ENCODE results near the gene EFHC1.

The EFHC1 gene

DNA sequence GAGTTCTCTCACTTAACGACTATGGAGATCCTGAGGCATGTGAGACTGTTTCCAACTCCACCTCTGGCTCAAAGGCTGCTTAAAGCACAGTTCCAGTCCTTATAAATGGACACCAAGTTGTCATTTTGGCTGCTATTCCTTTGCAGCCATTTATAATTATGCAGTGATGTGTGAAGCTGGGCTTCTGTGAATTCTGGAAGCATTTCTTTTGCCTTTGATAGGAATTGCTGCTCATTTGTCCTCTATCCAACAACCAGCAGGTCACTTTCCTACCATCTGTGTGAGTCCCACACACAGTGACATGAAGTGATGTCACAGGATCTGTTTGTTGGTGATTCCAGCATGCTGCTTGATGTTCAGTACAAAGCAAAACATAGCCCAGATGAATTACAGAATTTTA lies 28.5 kb upstream of the EFHC1 start:
- Histone ChIP-seq H3K9ac (no peak overlapping the region), H3K27me3 (no peaks in the 10 kb centered on the region), H3K4me3 (no peak overlapping the region), H3K4me2 (no peak overlapping the region; a peak in 1 of 22 replicates), H3K27ac (no peak overlapping the region), H4K20me1 (peaks cover 0 to 52% (median 0%) of the 10 kb centered on the region in 11 experiments; a peak in 4 of 22 replicates), H3K36me3 (peaks cover 0 to 9% (median 3%) of the 10 kb centered on the region in 11 experiments; a peak in 6 of 22 replicates), H3K9me3 (replicated peaks in 1 of 11) (peaks cover 15 to 21% (median 17%) of the 10 kb centered on the region in 11 experiments), H3K4me1 (peaks cover 18 to 28% (median 23%) of the 10 kb centered on the region in 10 experiments)
- no peak for TF ChIP-seq Cebpa-rat (IDR thresholded peaks at IDR 0.05)

DNA sequence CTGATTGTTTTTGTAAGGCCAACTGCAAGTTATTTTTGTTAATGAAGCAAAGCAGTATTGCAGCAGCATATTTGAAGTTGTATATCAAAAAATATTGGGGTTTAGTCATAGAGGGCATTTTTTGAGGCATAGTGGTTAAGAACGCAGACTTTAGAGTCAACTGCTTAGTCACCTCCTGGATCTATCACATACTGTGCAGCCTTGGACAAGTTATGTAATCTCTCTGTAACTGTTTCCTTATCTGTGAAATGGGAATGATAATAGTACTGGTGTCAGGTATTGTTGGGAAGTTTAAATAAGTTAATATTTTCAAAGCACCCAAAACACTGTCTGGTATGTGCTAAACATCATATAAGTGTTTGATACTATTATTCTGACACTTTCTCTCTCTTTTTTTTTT lies 27.2 kb upstream of the EFHC1 start:
- no peak overlapping the region for H3K4me3 ChIP-seq
- no peak overlapping the region for H3K27ac ChIP-seq
- H3K27me3 ChIP-seq = no peaks in the 10 kb centered on the region
- H3K4me2 ChIP-seq = no peak overlapping the region
- no peak for TF ChIP-seq Cebpa-rat (IDR thresholded peaks at IDR 0.05)
- peaks cover 3 to 7% (median 5%) of the 10 kb centered on the region in 11 experiments; a peak in 20 of 22 replicates for H3K9me3 ChIP-seq (replicated peaks in 1 of 11)
- H3K36me3 ChIP-seq = peaks cover 0 to 3% (median 0%) of the 10 kb centered on the region in 11 experiments; a peak in 2 of 22 replicates
- H3K9ac ChIP-seq = no peak overlapping the region
- peaks cover 30 to 40% (median 34%) of the 10 kb centered on the region in 10 experiments for H3K4me1 ChIP-seq
- peaks cover 0 to 52% (median 0%) of the 10 kb centered on the region in 11 experiments; a peak in 4 of 22 replicates for H4K20me1 ChIP-seq

DNA sequence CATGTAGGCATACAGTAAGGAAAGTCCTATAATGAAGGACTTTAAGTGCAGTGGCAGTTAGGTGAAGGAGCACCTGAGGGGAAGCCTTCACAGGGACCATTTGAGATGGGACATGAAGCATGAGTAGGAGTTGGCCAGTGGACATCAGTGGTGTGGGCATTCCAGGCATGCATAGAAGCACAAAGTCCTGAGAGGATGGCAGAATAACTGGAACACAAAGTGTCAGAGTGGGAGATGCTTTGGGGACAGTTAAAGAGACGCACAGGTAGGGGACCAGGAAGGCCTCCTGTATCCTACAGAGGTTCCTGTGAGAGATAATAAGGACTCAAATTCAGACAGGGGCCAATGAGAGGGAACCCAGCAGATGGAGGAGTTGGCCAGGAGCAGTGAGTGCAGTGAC lies 26.4 kb upstream of the EFHC1 start:
- Histone ChIP-seq H3K27me3 (no peaks in the 10 kb centered on the region), H3K9me3 (replicated peaks in 1 of 11) (no peaks in the 10 kb centered on the region), H3K36me3 (0 out of 22 replicates have a peak, but pooled peaks cover 0 to 3% (median 0%) of the 10 kb centered on the region in 11 experiments), H3K4me3 (no peak overlapping the region), H4K20me1 (peaks cover 0 to 49% (median 0%) of the 10 kb centered on the region in 11 experiments; a peak in 4 of 22 replicates), H3K9ac (no peak overlapping the region), H3K4me2 (no peak overlapping the region), H3K27ac (no peak overlapping the region), H3K4me1 (peaks cover 38 to 48% (median 42%) of the 10 kb centered on the region in 10 experiments)
- TF ChIP-seq Cebpa-rat (IDR thresholded peaks at IDR 0.05) = no peak

DNA sequence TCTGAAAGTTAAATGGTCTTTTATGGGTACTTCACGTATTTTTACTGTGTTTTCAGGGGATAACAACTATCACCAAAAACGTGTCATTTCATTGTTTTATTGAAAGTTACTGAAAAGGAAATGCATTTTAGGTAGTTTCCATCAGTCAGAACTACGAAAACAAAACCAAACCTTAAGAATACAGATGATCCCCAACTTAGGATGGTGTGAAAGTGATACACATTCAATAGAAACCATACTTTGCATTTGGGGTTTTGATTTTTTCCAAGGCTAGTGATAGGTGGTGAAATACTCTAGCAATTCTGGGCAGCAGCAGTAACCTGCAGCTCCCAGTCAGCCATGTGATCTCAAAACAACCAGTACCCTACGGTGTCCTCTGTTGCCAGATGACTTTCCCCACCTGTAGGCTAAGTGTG lies 25.9 kb upstream of the EFHC1 start:
- H3K27me3 ChIP-seq = no peaks in the 10 kb centered on the region
- H3K9ac ChIP-seq = no peak overlapping the region
- peaks cover 0 to 45% (median 0%) of the 10 kb centered on the region in 11 experiments; a peak in 4 of 22 replicates for H4K20me1 ChIP-seq
- H3K4me1 ChIP-seq = peaks cover 37 to 47% (median 42%) of the 10 kb centered on the region in 10 experiments
- H3K27ac ChIP-seq = no peak overlapping the region
- 0 out of 22 replicates have a peak, but pooled peaks cover 0 to 3% (median 0%) of the 10 kb centered on the region in 11 experiments for H3K36me3 ChIP-seq
- no peak overlapping the region for H3K4me2 ChIP-seq
- H3K9me3 ChIP-seq (replicated peaks in 1 of 11) = no peaks in the 10 kb centered on the region
- no peak overlapping the region for H3K4me3 ChIP-seq
- TF ChIP-seq Cebpa-rat (IDR thresholded peaks at IDR 0.05) = no peak

DNA sequence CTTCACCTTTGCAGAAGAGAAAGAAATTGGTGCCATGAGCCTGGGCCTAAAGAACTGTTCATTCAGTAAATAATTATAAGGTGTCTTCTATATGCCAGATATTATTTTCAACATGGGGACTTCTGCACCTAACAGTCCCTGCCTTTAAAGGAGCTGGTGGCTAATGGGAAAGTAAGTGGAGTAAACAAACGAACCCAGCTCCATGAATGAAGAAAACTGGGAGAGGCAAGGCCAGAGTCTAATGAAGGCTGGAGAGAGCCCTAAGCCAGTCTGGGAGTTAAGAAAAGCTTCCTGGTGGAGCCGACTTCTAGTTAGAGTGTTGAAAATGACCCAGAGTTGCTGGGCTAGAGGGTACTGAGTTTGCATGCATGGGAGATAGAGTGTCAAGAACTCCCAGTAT lies 24.2 kb upstream of the EFHC1 start:
- Histone ChIP-seq H3K9ac (no peak overlapping the region), H3K36me3 (0 out of 22 replicates have a peak, but pooled peaks cover 0 to 3% (median 0%) of the 10 kb centered on the region in 11 experiments), H3K4me2 (no peak overlapping the region), H4K20me1 (peaks cover 0 to 40% (median 0%) of the 10 kb centered on the region in 11 experiments; a peak in 3 of 22 replicates), H3K27me3 (no peaks in the 10 kb centered on the region), H3K9me3 (replicated peaks in 1 of 11) (no peaks in the 10 kb centered on the region), H3K4me3 (no peak overlapping the region), H3K27ac (no peak overlapping the region), H3K4me1 (peaks cover 20 to 30% (median 25%) of the 10 kb centered on the region in 10 experiments)
- no peak for TF ChIP-seq Cebpa-rat (IDR thresholded peaks at IDR 0.05)

DNA sequence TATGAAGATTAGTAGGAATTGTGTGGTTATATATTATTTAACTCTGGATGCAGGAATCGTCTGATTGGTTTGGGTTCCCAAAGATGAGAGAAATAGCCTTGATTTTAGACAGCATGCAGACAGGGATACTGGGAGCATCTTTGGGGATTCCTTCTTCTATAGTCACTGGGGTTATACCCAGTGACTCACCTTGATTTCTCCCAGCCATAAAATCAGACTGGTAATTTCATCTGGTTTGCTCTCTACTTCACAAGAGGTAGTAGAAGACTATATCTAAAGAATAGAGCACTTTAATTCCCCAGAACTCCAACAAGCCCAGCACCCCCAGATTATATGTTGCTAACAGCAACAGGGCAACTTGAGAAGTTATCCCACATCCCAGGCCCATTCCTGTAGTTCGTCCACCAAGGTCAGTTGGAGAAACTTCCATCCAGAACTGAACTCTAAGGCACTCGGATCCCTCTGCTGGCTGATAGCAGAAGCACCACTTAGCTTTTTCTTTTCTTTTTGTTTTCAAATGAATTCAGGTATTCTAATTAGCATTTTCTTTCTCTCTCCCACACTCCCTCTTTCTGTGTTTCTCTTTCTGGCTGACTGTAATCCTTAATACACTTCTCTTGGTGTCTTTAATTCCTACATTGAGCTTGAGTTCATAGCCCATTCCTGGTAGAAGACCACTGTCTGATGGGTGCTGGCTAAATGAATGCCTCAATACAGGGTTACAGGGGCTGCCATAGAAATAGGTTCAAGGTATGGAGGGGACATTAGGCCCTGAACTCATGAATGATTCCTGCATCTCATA lies 20.4 kb upstream of the EFHC1 start:
- H3K27ac ChIP-seq = no peak overlapping the region
- TF ChIP-seq Cebpa-rat (IDR thresholded peaks at IDR 0.05) = no peak
- 0 out of 22 replicates have a peak, but pooled peaks cover 0 to 4% (median 0%) of the 10 kb centered on the region in 11 experiments for H3K9me3 ChIP-seq (replicated peaks in 1 of 11)
- H3K4me2 ChIP-seq = no peak overlapping the region
- H3K9ac ChIP-seq = peak overlapping the region in 1 of 11 experiments; percentile 2; a peak in 1 of 22 replicates
- H3K4me1 ChIP-seq = peaks cover 17 to 27% (median 22%) of the 10 kb centered on the region in 10 experiments
- H3K4me3 ChIP-seq = no peak overlapping the region
- peaks cover 16 to 24% (median 22%) of the 10 kb centered on the region in 11 experiments for H3K36me3 ChIP-seq
- no peaks in the 10 kb centered on the region for H3K27me3 ChIP-seq
- peaks cover 0 to 10% (median 0%) of the 10 kb centered on the region in 11 experiments; a peak in 3 of 22 replicates for H4K20me1 ChIP-seq

DNA sequence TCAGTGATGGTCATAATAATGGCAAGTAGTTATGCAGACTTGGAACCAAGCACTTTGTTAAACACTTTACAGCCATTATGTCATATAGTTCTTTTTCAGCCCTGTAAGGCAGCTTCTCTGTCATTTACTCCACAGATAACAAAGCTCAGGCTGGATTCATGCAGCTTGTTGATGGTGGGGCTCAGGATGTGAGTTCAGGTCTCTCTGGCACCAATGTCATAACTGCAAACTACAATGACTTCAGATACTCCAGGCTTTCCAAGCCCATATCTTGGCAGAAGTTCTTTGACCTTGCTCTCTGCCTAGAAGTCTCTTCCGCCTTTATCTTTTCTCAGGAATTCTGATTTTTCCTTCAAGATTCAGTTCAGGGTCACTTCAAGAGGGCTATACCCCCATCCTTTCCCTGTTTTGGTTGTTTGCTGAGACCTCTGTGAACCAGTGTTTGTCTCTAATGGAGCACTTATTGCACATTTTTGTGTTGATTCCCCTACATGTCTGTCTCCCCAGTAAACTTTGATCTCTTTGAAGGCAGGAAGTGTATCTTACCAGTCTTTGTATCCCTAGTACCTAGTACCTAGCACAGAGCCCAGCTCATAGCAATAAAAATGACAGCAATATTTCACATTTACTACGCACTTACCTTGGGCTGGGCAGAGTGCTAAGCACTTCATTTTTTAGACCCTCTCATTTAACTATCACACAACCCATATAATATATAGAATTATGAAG lies 19.7 kb upstream of the EFHC1 start:
- H4K20me1 ChIP-seq = peaks cover 0 to 17% (median 0%) of the 10 kb centered on the region in 11 experiments; a peak in 4 of 22 replicates
- H3K27me3 ChIP-seq = no peaks in the 10 kb centered on the region
- TF ChIP-seq Cebpa-rat (IDR thresholded peaks at IDR 0.05) = no peak
- peak overlapping the region in 2 of 11 experiments; percentile 2 to 49; a peak in 2 of 22 replicates for H3K9ac ChIP-seq
- H3K4me3 ChIP-seq = no peak overlapping the region
- H3K4me2 ChIP-seq = no peak overlapping the region
- H3K27ac ChIP-seq = no peak overlapping the region
- peaks cover 18 to 31% (median 26%) of the 10 kb centered on the region in 11 experiments for H3K36me3 ChIP-seq
- peaks cover 17 to 27% (median 22%) of the 10 kb centered on the region in 10 experiments for H3K4me1 ChIP-seq
- 0 out of 22 replicates have a peak, but pooled peaks cover 0 to 4% (median 0%) of the 10 kb centered on the region in 11 experiments for H3K9me3 ChIP-seq (replicated peaks in 1 of 11)

DNA sequence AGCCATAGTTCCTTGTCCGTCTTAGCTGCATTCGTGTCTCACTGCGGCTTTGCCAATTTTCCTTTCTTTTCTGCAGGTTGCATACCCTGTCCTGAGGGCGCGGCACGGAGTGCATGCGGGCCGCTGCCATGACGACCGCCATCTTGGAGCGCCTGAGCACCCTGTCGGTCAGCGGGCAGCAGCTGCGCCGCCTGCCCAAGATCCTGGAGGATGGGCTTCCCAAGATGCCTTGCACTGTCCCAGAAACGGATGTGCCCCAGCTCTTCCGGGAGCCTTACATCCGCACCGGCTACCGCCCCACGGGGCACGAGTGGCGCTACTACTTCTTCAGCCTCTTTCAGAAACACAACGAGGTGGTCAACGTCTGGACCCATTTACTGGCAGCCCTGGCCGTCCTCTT lies 17.1 kb upstream of the EFHC1 start:
- Histone ChIP-seq H3K4me2 (no peak overlapping the region), H3K9ac (no peak overlapping the region), H3K4me3 (no peak overlapping the region), H3K9me3 (replicated peaks in 1 of 11) (0 out of 22 replicates have a peak, but pooled peaks cover 0 to 4% (median 0%) of the 10 kb centered on the region in 11 experiments), H3K27ac (no peak overlapping the region), H3K4me1 (peaks cover 7 to 13% (median 8%) of the 10 kb centered on the region in 10 experiments), H3K36me3 (peaks cover 18 to 33% (median 26%) of the 10 kb centered on the region in 11 experiments), H3K27me3 (no peaks in the 10 kb centered on the region), H4K20me1 (peaks cover 0 to 28% (median 0%) of the 10 kb centered on the region in 11 experiments; a peak in 4 of 22 replicates)
- no peak for TF ChIP-seq Cebpa-rat (IDR thresholded peaks at IDR 0.05)
